SHP77 (cell line): ENCODE results near the gene OR52K1.
"Not testable (repeated sequence)": the region's sequence is repeated elsewhere in the genome, so short reads cannot be mapped to it uniquely, and the experiment has no call there.

Experiments
- DNase-seq, 2 experiments: peaks; one replicate each; lab custom pipeline; 2025; lab: John Stamatoyannopoulos, UW

The OR52K1 gene

DNA sequence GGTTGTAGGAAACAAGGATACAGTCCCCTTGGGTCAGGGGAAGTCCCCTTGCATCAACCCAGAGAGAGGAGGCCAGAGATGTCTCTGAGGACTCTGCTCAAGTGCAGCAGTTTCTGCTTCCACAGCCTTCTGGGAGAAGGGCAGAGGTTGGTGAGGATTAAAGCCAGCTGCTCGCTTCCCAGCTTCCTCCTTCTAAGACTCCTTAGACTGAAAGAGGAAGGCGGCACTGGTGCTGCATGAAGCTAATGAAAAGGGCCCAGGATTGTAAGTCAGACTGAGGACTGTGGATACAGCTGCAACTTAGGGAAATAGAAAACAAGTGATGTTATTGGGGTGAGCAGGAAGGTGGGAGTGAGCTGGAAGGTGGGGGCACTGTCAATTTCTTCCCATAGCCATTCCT, at the start of gene OR52K1:
OR52K1 (plus strand) TSS at position 202 of the 400 bp plus-strand sequence. CDS start 6,255 bp downstream, outside the sequence.
- DNase-seq: no peak

- no peak for DNase-seq
Measured at GRCh38 chr11:4433856-4434255, 48.6 kb upstream of the OR52K1 start.

- no peak for DNase-seq
Measured at GRCh38 chr11:4436411-4436810, 46.0 kb upstream of the OR52K1 start.

DNA sequence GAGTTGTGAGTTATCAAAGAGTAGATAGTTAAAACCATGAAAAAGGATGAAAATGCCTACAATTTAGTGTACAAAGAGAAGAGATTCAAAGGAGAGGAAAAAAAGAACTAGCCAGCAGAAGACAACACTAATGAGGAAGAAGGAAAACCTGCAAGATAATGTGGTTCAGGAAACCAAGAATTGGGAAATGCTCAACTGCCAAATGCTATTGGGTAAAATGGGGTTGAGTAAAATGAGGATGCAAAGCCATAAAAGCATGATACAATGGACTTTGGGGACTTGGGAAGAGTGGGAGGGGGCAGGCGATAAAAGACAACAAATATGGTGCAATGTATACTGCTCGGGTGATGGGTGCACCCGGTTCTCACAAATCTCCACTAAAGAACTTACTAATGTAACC, 40.9 kb upstream of the OR52K1 start:
- no peak for DNase-seq

- DNase-seq: no peak
Measured at GRCh38 chr11:4443232-4443891, 39.1 kb upstream of the OR52K1 start.

DNA sequence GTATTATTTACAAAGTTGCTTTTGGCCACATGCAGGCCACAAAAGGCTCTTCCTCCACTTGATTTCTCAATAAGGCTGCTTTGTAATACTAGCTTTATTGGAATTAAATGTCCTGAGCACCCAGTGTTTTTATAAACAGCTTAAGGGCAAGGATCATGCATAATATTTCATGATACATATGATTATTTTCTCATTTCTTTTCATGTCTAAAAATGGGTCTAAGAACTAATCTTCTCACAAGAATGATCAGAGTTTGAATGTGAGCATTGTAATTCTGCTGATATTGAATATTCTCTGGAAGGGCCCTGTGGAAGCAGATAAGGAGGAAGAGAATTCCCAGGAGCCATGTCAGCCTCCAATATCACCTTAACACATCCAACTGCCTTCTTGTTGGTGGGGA, 33.5 kb upstream of the OR52K1 start, which contains the start of gene OR52K2:
OR52K2 (plus strand) TSS at position 301 of the 400 bp plus-strand sequence; CDS start at position 346, 45 bp downstream.
- no peak for DNase-seq

- no peak for DNase-seq
Measured at GRCh38 chr11:4453118-4453517, 29.3 kb upstream of the OR52K1 start.

GRCh38 chr11:4454021-4454420, 28.4 kb upstream of the OR52K1 start:
- DNase-seq: no peak

GRCh38 chr11:4455419-4455818, 27.0 kb upstream of the OR52K1 start:
- no peak for DNase-seq

DNA sequence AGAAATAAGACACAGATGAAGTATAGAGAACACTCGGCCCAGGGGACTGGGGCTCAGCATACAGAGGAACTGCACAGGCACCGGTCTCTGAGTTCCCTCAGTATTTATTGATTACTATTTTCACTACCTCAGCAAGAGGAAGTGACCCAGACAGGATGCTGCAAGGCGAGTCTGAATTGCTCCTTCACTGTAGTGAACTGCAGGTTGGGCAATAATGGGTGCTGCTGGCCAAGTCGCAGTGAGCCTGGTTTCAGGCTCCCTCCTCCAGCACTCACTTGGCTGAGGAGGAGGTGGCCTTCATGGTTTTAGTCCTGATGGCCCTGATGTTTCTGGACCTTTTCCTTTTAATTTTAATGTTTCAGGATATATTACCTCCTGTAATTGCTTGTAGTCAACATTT, 22.9 kb upstream of the OR52K1 start:
- no peak for DNase-seq

DNA sequence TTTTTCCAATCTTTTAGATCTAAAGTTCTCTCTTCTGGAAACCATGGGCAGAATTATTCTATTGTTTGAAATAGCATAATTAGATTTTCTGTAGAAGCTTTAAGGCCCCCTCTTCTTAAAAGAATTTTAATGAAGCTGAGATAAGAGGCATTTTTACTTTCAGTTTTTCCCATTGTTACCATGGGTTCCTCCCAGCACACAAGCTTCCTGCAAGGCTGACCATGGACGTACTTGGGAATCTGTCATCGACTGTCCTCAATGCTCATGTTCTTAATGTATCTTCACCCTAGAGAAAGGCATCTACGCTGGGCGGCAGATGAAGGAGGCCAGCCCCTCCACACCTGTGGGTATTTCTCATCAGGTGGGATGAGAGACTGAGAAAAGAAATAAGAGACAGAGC, 22.3 kb upstream of the OR52K1 start:
- DNase-seq: no peak

GRCh38 chr11:4464216-4465159, 18.0 kb upstream of the OR52K1 start:
- no peak for DNase-seq

DNA sequence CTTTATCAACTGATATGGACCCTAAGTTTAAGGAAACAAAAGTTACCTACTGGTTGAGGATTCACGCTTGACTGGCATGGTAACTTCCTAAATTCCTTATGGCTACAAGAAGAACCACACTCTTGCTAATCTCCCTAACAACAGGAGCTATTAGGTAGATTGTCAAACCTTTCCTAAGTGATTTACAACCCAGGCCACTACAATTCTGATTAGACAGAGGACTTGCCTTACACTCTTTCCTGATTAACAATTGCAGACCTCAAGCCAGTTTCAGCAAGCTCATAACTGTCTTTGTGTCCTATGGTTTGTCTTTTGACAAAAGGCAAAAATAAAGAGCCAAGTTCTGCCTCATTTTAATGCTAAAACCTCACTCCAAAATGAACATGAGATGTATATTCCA, 17.0 kb upstream of the OR52K1 start:
- no peak for DNase-seq

DNA sequence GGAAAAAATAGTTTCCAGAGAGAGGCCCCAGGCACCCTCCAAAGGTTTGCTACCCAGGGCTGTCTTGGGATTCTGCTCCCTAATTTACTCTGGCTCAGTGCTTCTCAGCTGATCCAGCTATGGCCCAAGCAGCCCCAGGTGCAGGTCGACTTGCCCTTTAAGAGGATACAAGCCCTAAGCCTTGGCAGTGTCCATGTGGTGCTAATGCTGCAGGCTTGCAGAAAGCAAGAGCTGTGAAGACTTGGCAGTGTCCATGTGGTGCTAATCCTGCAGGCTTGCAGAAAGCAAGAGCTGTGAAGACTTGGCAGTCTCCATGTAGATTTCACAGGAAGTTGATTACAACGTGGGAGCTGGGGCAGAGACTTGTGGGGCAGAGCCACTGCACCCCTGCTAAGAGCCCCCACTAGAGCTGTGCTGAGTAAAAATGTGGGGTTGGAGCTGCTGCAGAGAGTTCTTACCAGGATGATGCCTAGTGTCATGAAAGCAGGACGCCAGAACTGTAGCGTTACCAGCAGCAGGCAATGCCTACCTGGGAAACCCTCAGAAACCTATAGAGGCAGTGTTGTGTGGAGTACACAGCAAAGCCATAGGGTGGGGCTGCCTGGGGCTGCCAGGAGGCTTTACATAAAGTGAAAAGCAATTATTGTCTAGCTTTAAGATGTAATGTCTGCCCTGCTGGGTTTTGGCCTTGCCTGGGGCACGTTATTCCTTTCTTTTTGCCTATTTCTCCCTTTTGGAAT, 16.1 kb upstream of the OR52K1 start:
- DNase-seq: no peak

DNA sequence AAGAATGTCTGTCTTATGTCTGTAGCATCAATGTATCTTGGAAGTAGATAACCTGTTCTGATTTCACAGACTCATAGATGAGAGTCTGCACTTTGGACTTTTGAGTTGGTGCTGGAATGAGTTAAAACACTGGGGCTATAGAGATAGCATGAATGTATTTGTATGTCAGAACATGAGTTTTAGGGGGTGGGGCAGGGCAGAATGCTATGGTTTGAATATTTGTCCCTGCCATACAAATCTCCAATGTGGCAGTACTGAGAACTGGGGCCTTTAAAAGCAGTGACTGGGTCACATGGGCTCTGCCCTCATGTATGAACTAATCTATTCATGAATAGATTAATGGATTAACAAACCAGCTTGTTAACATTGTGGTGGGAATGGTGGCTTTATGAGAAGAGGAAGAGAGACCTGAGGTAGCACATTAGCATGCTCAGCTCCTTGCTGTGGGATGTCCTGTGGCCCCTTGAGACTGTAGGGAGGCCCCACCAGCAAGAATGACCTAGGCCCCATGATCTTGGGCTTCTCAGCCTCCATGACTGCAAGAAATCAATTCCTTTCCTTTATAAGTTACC, 15.5 kb upstream of the OR52K1 start:
- no peak for DNase-seq

DNA sequence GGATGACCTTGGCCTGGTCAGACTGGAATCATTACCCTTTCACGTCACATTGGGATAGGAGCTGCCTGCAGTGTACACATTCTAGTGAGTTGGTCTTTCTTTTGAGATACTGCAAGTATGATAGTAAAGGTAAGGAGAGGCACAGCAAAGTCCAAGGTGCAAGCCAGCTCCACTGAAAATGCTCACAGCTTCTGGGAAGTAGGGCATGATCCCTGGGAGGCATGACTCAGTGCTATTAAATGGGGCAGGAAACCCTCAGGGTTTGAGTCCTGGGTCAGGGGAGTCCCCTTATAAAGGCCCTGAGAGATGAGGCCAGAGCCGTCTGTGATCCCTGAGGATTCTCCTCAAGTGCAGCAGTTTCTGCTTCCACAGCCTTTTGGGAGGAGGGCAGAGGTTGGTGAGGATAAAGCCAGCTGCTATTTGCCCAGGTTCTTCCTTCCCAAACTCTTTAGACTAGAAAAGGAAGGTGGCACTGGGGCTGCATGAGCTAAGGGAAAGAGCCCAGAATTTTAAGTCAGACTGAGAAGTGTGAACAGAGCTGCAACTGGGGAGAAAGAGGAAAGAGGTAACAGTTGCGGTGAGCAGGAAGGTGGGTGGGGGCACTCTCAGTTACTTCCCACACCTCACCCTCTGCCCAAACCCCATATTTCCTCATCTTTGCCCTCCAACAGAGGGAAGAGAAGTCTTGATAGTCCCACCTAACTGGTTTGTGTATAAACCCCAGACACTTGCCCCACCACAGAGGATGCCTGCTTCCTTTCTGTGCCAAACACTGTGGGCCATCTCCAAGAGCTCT, 14.4 kb upstream of the OR52K1 start:
- no peak for DNase-seq

DNA sequence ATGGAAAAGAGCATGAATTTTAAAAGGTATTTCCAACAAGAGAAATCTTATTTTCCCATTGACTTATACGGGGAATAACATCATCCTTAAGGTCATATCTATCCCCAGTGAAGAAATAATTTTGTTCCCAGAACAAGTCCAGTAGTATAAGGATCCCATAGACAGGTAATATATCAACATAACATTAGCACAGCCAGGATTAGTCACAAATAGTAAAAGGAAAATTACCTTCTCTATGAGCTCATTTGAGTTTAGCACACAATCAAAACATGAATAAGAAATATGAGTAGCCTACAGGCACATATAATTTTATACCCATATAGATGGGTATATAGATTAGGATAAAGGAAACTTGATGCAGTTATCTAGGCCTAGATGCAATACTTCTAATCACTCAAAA, 2.8 kb upstream of the OR52K1 start:
- no peak for DNase-seq

DNA sequence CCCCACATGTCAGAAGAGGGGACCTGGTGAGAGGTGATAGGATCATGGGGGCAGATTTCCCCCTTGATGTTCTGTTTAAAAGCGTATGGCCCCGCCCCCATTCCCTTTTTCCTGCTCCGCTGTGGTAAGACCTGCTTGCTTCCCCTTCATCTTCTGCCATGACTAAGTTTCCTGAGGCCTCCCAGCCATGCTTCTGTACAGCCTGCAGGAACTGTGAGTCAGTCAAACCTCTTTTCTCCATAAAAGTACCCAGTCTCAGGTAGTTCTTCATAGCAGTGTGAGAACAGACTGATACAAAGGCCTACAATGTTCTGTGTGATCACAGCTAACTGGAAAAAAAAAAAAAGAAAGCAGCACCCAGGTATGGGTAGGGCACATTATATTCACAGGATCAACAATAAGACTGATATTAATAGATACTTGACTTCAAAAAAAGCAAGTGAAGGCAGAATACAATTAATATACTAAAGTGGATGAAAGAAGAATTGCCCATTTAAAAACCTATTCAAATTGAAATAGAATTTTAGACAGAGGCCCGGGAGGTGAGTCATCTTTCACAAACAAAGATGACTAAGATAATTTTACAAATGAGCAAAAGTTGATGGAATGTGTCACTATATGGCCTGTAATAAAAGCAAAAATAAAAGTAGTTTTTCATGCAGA, 1.7 kb upstream of the OR52K1 start:
- DNase-seq: no peak

- no peak for DNase-seq
Measured at GRCh38 chr11:4481240-4481582, 1.2 kb upstream of the OR52K1 start.

GRCh38 chr11:4484310-4484709, 1.9 kb downstream of the OR52K1 start:
- DNase-seq: no peak

- not testable (repeated sequence) for DNase-seq
Measured at GRCh38 chr11:4491405-4491804, 9.0 kb downstream of the OR52K1 start.
